GM19455 (cell line): ENCODE results near the gene OR1N1.
"Not testable (repeated sequence)": the region's sequence is repeated elsewhere in the genome, so short reads cannot be mapped to it uniquely, and the experiment has no call there.

Source experiments
- ATAC-seq: cut with Tn5 transposase; IDR thresholded peaks from one replicate; pipeline ENCODE4 v1.9.1; 2021; ENCODE audit not compliant: unreplicated experiment

The OR1N1 gene

DNA sequence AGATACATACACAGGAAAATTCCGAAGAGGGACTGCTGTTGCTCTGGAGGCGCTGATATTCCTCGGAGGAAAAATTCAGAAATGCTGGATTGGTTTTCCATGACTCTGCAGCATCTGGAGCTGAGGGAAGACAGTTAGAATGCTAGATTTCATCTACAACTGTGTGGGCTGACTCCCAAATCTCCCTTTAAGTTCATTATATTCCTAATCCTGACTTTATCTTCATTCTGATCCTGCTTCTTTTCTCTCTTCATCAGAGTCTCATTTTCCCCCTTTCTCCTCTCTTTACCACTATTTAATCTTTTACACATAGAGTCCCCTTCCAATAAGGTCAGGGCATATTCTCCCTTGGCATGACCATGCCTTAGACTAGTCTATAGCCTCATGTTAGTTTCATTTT, at the start of gene OR1N1:
Gene OR1N1 (minus strand): TSS at position 101 of the 400 bp plus-strand sequence. CDS start 0 bp downstream, at position 101.
- no peak for ATAC-seq

DNA sequence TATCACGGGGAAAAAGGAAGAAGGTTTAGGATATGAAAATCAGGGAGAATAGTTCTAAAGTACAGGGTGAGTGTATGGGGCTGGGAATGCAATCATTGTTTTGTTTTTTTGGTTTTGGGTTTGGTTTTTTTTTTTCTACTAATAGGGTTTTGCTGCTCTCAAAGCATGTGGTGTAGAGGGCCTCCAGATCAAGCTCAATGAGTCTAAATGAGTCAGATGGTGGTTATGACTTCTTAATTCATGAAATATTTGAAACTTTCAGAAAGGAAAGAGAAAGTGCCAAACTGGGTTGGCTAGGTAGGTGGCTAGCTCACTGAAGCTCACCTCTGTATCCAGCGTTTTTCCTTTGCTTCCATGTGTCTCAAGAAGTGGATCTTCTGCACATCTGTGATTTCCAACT, 45.4 kb upstream of the OR1N1 start:
- ATAC-seq, result no peak

- ATAC-seq, result no peak
Measured at GRCh38 chr9:122567901-122568300, 40.8 kb upstream of the OR1N1 start.

DNA sequence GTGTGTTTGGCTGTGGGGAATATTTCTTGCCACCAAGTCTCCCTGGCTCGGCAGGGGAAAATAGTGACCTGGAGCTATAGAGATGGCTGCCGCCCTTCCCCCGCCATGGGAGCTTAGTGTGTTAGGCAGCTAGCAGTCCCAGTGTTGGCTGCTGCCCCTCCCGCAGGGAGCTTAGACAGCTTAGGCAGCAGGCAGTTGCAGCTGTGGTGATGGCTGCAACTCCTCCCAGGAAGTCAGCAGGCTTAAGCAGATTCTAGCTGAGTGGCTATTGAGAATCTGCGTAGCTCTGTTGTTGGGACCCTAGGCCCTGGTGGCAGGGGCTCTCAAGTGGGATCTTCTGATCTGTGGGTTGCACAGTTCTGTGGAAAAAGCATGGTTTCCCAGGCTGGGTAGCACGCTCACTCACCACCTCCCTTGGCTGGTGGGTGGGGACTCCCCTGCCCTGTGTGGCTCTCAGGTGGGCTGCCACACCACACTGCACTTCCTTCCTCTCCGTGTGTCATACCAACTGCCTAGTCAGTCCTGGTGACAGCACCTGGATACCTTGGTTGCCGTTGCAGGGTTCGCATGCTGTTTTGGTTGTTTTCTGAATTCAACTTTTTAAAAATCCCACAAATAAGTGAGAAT, 35.2 kb upstream of the OR1N1 start:
- ATAC-seq, result no peak

DNA sequence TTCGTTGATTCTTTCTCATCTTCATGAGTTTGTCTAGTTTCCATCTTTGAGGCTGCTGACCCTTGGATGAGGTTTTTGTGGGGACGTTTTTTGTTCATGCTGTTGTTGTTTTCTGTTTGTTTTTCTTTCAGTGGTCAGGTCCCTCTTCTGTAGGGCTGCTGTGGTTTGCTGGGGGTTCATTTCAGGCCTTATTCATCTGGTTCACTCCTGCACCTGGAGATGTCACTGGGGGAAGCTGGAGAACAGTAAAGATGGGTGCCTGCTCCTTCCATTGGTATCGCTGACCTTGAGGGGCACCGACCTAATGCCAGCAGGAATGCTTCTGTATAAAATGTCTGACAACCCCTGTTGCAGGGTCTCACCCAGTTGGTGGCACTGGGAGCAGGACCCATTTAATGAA, 34.4 kb upstream of the OR1N1 start:
- ATAC-seq, result no peak

DNA sequence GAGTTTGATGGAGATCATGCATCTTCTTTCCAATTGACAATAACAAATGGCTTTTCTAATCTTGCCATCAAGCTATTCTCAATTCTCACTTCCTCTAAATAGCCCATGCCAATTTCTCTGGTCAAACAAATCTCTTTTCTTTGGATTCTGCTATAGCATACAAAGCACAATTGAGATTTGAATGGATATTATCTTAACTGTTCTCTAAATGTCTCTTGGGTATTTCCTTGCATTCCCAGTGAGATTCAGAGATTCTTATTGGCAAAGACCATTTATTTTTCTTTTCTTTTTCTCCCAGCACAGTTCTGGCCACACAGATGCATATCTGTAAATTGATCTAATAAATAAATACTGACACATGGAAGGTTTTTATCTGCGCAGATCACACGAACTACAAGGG, 25.7 kb upstream of the OR1N1 start, which contains the start of gene OR1N2:
Gene OR1N2 (plus strand): TSS at position 301 of the 400 bp plus-strand sequence. CDS start 100 bp downstream, outside the sequence.
- ATAC-seq, result no peak

GRCh38 chr9:122551371-122551770, 24.3 kb upstream of the OR1N1 start:
- no peak for ATAC-seq

- no peak for ATAC-seq
Measured at GRCh38 chr9:122546196-122546595, 19.1 kb upstream of the OR1N1 start.

DNA sequence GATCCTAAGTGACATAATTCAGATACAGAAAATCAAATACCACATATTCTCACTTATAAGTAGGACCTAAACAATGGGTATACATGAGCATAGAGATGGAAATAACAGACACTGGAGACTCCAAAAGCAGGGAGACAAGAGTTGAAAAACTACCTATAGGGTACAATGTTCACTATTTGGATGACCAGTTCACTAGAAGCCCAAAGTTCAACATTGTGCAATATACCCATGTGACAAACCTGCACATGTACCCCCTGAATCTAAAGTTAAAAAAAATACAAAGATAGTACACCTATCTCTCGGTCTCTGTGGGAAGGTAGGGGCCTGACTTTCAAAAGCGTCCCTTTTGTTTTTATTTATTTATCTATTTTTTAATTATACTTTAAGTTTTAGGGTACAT, 11.7 kb upstream of the OR1N1 start:
- no peak for ATAC-seq

GRCh38 chr9:122537066-122537465, 10.0 kb upstream of the OR1N1 start:
- not testable (repeated sequence) for ATAC-seq

- ATAC-seq, result no peak
Measured at GRCh38 chr9:122536134-122536533, 9.0 kb upstream of the OR1N1 start.

DNA sequence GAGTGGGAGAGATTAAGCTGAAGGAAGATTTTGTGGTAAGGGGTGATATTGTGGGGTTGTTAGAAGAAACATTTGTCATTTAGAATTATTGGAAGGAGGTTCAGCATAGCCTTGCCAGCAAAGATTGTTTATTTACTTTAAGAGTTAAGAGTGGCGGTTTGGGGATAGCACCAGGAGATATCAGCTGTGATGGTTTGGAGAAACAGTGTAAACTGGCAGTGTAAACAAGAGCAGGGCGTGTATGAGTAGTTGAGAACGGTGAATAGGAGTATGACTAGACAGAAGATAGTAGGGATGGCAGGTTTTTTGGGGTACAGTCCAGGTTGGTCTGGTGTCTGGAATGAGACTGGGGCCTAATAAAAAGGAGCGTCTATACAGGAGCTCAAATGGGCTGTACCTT, 4.1 kb upstream of the OR1N1 start:
- not testable (repeated sequence) for ATAC-seq

DNA sequence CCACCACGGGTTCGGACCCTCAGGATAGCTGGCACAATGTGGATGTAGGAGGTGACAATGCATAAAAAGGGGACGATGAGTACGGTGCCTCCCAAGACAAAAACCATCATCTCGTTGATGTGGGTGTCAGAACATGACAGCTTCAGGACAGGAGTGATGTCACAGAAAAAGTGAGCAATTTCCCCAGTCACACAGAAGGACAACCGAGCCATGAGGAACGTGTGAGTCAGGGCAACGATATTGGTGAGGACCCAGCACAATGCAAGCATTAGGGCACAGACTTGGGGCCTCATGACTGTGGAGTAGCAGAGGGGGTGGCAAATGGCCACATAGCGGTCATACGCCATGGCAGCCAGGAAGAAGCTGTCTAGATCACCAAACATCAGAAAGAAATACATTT, 491 bp downstream of the OR1N1 start:
- ATAC-seq, result no peak

DNA sequence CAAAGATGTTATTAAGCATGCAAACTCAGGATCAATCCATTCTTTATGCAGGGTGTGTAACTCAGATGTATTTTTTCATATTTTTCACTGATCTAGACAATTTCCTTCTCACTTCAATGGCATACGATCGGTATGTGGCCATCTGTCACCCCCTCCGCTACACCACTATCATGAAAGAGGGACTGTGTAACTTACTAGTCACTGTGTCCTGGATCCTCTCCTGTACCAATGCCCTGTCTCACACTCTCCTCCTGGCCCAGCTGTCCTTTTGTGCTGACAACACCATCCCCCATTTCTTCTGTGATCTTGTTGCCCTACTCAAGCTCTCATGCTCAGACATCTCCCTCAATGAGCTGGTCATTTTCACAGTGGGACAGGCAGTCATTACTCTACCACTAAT, 7.7 kb downstream of the OR1N1 start:
- no peak for ATAC-seq

GRCh38 chr9:122518841-122519240, 8.3 kb downstream of the OR1N1 start, which contains the start of gene OR1J4:
Gene OR1J4 (plus strand): TSS chr9:122519141. CDS start chr9:122519141, 0 bp downstream.
- no peak for ATAC-seq

DNA sequence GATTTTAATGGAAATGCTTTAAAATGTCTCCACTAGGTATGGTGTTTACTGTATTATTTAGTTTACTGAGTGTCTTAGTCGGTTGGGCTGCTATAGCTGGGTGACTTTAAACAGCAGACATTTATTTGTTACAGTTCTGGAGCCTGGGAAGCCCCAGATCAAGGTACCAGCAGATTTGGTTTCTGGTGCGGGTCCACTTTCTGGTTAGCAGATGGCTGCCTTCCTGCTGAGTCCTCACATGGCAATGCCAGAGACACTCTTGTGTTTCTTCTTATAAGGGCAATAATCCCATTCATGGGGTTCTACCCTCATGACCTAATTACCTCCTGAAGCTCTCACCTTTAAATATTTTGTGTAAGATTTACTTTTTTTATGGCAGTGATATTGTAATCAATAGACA, 8.9 kb downstream of the OR1N1 start:
- no peak for ATAC-seq

DNA sequence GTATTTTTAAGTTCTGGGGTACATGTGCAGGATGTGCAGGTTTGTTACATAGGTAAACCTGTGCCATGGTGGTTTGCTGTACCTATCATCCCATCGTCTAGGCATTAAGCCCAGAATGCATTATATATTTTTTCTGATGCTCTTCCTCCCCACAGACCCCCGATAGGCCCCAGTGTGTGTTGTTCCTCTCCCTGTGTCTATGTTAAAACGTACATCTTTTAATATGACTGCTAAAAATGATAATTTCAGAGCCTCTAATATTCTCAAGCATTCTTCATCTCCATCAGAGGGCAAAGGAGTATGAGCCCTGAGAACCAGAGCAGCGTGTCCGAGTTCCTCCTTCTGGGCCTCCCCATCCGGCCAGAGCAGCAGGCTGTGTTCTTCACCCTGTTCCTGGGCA, 16.6 kb downstream of the OR1N1 start, which contains the start of gene OR1J2:
Gene OR1J2 (plus strand): TSS at position 301 of the 400 bp plus-strand sequence. CDS start 0 bp downstream, at position 301.
- ATAC-seq, result no peak

DNA sequence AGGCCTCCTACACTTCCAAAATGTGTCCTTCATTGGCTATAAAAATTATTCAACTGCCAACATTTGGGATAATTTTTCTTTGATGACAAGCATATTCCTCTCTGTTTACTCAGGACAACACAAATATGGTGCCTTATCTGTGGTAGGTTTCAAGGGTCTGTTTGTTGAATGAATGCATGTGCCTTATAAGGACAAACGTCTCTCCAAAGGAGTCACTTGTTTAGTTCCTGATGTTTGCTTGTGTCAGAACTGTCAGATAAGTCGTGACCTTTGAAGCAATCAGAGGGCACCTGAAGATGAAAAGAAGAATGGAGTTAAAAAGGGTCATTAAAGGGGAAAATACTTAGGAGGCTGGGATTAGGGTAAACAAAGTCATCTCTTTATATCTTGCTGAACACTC, 20.1 kb downstream of the OR1N1 start:
- no peak for ATAC-seq

DNA sequence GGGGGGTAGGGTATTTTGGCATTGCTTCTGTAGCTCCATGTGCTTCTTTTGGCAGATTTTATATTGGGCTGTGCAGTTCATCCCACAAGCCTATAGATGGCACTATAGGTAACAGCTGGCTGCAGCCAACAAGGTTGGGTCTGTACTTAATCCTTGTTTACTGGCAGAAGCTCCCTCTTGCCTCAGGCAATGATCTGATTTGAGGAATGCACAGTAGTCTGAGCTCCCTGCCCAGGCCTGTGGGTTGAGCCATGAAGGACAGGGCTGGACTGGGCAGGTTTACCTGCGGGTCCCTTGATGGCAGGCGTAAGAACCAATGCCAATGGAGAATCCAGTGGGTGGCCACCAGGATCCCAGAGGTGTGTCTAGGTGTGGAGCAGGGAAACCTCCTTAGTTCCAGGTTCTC, 28.2 kb downstream of the OR1N1 start:
- peak; percentile 63 for ATAC-seq

- no peak for ATAC-seq
Measured at GRCh38 chr9:122479062-122479461, 48.0 kb downstream of the OR1N1 start.

DNA sequence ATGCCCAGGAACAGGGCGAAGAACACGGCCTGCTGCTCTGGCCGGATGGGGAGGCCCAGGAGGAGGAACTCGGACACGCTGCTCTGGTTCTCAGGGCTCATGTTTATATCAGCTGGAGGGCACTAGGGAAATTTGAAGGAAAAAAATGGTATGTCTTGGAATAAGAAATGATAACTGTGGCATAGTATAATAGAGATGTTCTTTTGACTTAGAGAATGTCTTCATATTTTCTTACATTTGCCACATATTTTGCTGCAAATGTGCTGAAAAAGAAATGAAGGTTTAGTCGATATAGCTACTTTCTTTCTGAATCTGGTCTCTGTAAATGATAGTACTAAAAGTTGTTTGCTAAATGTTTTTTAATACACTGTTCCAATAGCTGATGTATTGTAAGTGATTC, 49.3 kb downstream of the OR1N1 start, which contains the start of gene OR1J1:
Gene OR1J1 (minus strand): TSS at position 101 of the 400 bp plus-strand sequence. CDS start 0 bp downstream, at position 101.
- no peak for ATAC-seq

DNA sequence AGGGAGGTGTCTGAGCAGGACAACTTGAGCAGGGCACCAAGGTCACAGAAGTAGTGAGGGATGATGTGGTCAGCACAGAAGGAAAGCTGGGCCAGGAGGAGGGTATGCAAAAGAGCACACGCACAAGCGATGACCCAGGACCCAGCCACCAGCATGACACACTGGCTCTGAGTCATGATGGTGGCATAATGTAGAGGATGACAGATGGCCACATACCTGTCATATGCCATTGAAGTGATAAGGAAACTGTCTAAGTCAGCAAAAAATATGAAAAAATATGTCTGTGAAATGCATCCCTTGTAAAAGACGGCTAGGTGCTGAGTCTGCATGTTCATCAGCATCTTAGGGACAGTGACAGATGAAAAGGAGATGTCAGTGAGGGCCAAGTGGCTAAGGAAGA, 49.7 kb downstream of the OR1N1 start:
- no peak for ATAC-seq
